ENCODE results near the gene SPSB4. TPM values are rescaled to one million over a fixed set of nuclear protein-coding genes. Genes with fewer than 3 reads are reported as not detected.

The SPSB4 gene
- total and polyA plus RNA-seq, 10 of the 15 experiments (the other 5 are each of a cell fraction or from before 2014, with no cell fraction given) = not detected

DNA sequence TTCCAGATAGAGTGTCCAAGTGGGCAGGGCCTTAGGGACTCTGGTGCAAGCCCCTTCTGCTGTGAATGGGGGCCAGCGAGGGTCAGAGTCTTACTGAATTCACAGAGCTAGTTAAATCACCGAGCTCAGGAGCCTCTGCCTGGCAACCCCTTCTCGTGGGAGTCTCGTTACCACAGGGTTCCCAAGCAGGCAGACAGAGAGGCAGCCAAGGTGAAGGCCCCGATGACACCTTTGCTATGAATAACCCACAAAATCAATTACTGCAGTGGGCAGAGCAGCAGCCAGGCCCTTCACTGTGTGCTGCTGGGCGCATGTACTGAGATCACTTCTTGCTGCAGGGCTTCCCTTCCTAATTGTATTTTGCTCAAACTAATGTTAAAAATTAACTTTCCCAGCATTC, 56.9 kb downstream of the SPSB4 start:
- no peak overlapping the region; the same call in 1 of the 2 replicates for H3K9ac ChIP-seq (ENCODE audit: control insufficient read depth, insufficient read depth, low read length)
- no peak for TF ChIP-seq MTA2 (IDR thresholded peaks at IDR 0.05; ENCODE audit: low read depth)
- no peak for TF ChIP-seq ZNF274 (IDR thresholded peaks at IDR 0.05; ENCODE audit: insufficient read depth, insufficient read length)
- no peak for TF ChIP-seq BACH1 (IDR thresholded peaks at IDR 0.05; ENCODE audit: borderline replicate concordance)
- no peak for TF ChIP-seq FOS (IDR thresholded peaks at IDR 0.05; ENCODE audit: borderline replicate concordance, extremely low read depth, insufficient read length)
- no peaks in the 10 kb centered on the region for H3K4me1 ChIP-seq (ENCODE audit: control insufficient read depth, insufficient read depth, low read length)
- no peak overlapping the region for H3K4me3 ChIP-seq
- no peaks in the 10 kb centered on the region for H3K27me3 ChIP-seq (replicated peaks in 1 of 2; ENCODE audit: control insufficient read depth in 2 of 2, insufficient read depth in 2 of 2, low read length in 1 of 2)
- 7% methylated on average over 6 of the region's 6 CpGs for WGBS (ENCODE audit: insufficient coverage, insufficient replicate concordance, low lambda C conversion rate, missing lambda C conversion rate)
- H3K27ac ChIP-seq (ENCODE audit: control insufficient read depth, insufficient read depth) = no peak overlapping the region
- H3K4me2 ChIP-seq (ENCODE audit: control insufficient read depth, insufficient read depth) = no peak overlapping the region
- BruUV-seq (replicated peaks) = no TSS peak
- H3K9me3 ChIP-seq (replicated peaks; ENCODE audit: control insufficient read depth, insufficient read depth, low read length) = no peaks in the 10 kb centered on the region
- H3K36me3 ChIP-seq (ENCODE audit: control insufficient read depth in 2 of 2, insufficient read depth in 2 of 2, low read length in 1 of 2) = no peaks in the 10 kb centered on the region
- H4K20me1 ChIP-seq (ENCODE audit: control insufficient read depth, insufficient read depth) = no peaks in the 10 kb centered on the region
- intact Hi-C loops (cut with micrococcal nuclease; ENCODE audit: unreplicated experiment) (loop anchor here (5.0 to 10.0 kb wide), 2 partner anchors 84 to 183 kb away; no protein-coding TSS in a partner anchor), in situ Hi-C loops (cut with MboI) (loop anchor here (5.0 kb wide), 2 partner anchors 106 to 211 kb away; no protein-coding TSS in a partner anchor)
- no peaks in the 10 kb centered on the region for H3K79me2 ChIP-seq (ENCODE audit: control insufficient read depth, insufficient read depth, low read length)
- no peak for ATAC-seq
- ChIA-PET RAD21 (ENCODE audit: unreplicated experiment) (no interaction called here), CTCF (interaction anchor here (0.6 to 0.9 kb wide), 2 partner anchors 85 to 96 kb away, joined by 3 to 7 read pairs; no protein-coding TSS in a partner anchor), SMC1A (ENCODE audit: uncharacterized antibody, unreplicated experiment) (no interaction called here), POLR2A (no interaction called here)
- no peak for FAIRE-seq
- DNase-seq (ENCODE audit: low read depth, low spot score) = no peak
- H2AFZ ChIP-seq (ENCODE audit: control insufficient read depth, low read depth, low read length) = no peak overlapping the region

DNA sequence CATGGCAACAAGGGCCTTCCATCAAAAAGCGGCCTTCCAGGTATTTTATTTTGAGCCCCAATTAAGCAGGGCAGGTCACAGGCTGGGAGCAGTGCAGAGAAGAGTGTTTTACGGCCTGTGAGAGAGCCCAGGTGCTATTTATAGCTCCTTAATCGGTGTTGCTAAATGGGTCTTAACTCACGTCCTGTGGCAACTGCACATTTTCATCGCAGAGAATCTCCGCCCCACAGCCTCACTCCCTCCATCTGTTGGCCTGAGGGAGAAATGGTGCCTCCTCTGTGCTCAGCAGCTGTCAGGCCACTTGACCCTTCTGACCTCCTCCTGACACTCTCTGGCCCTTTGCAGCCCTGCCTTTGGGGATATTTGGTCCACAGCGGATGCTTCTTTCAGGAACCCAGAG, 58.6 kb downstream of the SPSB4 start:
- FAIRE-seq (no peak), ATAC-seq (no peak), DNase-seq (ENCODE audit: low read depth, low spot score) (no peak)
- no peaks in the 10 kb centered on the region for H3K79me2 ChIP-seq (ENCODE audit: control insufficient read depth, insufficient read depth, low read length)
- ChIA-PET POLR2A (no interaction called here), SMC1A (ENCODE audit: uncharacterized antibody, unreplicated experiment) (interaction anchor here (1.0 to 1.7 kb wide), 2 partner anchors 98 to 109 kb away, joined by 3 to 5 read pairs; no protein-coding TSS in a partner anchor), CTCF (interaction anchor here (0.7 to 1.1 kb wide), 3 partner anchors 97 to 110 kb away, joined by 3 to 4 read pairs (median 3); no protein-coding TSS in a partner anchor), RAD21 (ENCODE audit: unreplicated experiment) (no interaction called here)
- H3K27me3 ChIP-seq (replicated peaks in 1 of 2; ENCODE audit: control insufficient read depth in 2 of 2, insufficient read depth in 2 of 2, low read length in 1 of 2) = no peaks in the 10 kb centered on the region
- no peaks in the 10 kb centered on the region for H4K20me1 ChIP-seq (ENCODE audit: control insufficient read depth, insufficient read depth)
- H3K9me3 ChIP-seq (replicated peaks; ENCODE audit: control insufficient read depth, insufficient read depth, low read length) = no peaks in the 10 kb centered on the region
- BruUV-seq (replicated peaks) = no TSS peak
- WGBS (ENCODE audit: insufficient coverage, insufficient replicate concordance, low lambda C conversion rate, missing lambda C conversion rate) = 19% methylated on average over 7 of the region's 7 CpGs
- intact Hi-C loops (cut with micrococcal nuclease; ENCODE audit: unreplicated experiment) = loop anchor here (5.0 to 10.0 kb wide), 2 partner anchors 83 to 185 kb away; no protein-coding TSS in a partner anchor
- no peak overlapping the region for H3K4me3 ChIP-seq
- no peaks in the 10 kb centered on the region for H3K36me3 ChIP-seq (ENCODE audit: control insufficient read depth in 2 of 2, insufficient read depth in 2 of 2, low read length in 1 of 2)
- H3K9ac ChIP-seq (ENCODE audit: control insufficient read depth, insufficient read depth, low read length) = no peak overlapping the region
- H2AFZ ChIP-seq (ENCODE audit: control insufficient read depth, low read depth, low read length) = no peak overlapping the region
- in situ Hi-C loops (cut with MboI) = loop anchor here (5.0 kb wide), 2 partner anchors 107 to 212 kb away; no protein-coding TSS in a partner anchor
- H3K27ac ChIP-seq (ENCODE audit: control insufficient read depth, insufficient read depth) = no peak overlapping the region
- H3K4me1 ChIP-seq (ENCODE audit: control insufficient read depth, insufficient read depth, low read length) = no peaks in the 10 kb centered on the region
- no peak overlapping the region for H3K4me2 ChIP-seq (ENCODE audit: control insufficient read depth, insufficient read depth)
- TF ChIP-seq SMAD1 (IDR thresholded peaks at IDR 0.05; ENCODE audit: low read depth, partially characterized antibody) (no peak), NBN (IDR thresholded peaks at IDR 0.05) (no peak), USF2 (IDR thresholded peaks at IDR 0.05; ENCODE audit: borderline replicate concordance, low read depth, low read length) (no peak), YY1 (IDR thresholded peaks at IDR 0.05; ENCODE audit: low read depth, low read length) (no peak), FOS (IDR thresholded peaks at IDR 0.05; ENCODE audit: borderline replicate concordance, extremely low read depth, insufficient read length) (no peak)
- TF ChIP-seq, protein P1, sequence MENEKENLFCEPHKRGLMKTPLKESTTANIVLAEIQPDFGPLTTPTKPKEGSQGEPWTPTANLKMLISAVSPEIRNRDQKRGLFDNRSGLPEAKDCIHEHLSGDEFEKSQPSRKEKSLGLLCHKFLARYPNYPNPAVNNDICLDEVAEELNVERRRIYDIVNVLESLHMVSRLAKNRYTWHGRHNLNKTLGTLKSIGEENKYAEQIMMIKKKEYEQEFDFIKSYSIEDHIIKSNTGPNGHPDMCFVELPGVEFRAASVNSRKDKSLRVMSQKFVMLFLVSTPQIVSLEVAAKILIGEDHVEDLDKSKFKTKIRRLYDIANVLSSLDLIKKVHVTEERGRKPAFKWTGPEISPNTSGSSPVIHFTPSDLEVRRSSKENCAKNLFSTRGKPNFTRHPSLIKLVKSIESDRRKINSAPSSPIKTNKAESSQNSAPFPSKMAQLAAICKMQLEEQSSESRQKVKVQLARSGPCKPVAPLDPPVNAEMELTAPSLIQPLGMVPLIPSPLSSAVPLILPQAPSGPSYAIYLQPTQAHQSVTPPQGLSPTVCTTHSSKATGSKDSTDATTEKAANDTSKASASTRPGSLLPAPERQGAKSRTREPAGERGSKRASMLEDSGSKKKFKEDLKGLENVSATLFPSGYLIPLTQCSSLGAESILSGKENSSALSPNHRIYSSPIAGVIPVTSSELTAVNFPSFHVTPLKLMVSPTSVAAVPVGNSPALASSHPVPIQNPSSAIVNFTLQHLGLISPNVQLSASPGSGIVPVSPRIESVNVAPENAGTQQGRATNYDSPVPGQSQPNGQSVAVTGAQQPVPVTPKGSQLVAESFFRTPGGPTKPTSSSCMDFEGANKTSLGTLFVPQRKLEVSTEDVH (IDR thresholded peaks at IDR 0.05; ENCODE audit: low read depth, partially characterized antibody) = no peak
- TF ChIP-seq, protein P2, sequence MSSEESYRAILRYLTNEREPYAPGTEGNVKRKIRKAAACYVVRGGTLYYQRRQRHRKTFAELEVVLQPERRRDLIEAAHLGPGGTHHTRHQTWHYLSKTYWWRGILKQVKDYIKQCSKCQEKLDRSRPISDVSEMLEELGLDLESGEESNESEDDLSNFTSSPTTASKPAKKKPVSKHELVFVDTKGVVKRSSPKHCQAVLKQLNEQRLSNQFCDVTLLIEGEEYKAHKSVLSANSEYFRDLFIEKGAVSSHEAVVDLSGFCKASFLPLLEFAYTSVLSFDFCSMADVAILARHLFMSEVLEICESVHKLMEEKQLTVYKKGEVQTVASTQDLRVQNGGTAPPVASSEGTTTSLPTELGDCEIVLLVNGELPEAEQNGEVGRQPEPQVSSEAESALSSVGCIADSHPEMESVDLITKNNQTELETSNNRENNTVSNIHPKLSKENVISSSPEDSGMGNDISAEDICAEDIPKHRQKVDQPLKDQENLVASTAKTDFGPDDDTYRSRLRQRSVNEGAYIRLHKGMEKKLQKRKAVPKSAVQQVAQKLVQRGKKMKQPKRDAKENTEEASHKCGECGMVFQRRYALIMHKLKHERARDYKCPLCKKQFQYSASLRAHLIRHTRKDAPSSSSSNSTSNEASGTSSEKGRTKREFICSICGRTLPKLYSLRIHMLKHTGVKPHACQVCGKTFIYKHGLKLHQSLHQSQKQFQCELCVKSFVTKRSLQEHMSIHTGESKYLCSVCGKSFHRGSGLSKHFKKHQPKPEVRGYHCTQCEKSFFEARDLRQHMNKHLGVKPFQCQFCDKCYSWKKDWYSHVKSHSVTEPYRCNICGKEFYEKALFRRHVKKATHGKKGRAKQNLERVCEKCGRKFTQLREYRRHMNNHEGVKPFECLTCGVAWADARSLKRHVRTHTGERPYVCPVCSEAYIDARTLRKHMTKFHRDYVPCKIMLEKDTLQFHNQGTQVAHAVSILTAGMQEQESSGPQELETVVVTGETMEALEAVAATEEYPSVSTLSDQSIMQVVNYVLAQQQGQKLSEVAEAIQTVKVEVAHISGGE (CRISPR knock-in tag; IDR thresholded peaks at IDR 0.05) = no peak

All from GM12878 (cell line).